GM18507 (cell line): ENCODE data around the gene CSF1.

Source experiments
- DNase-seq: peaks from one replicate; pipeline ENCODE4 v3.0.0; 2011; ENCODE audit warnings: low read depth; ENCODE audit not compliant: insufficient read length; ENCODE audit errors: extremely low spot score
- FAIRE-seq: peaks from 2 replicates; lab custom pipeline; 2011; peaks lifted over from hg19 to GRCh38; lab: Jason Lieb, UNC

The CSF1 gene

DNA sequence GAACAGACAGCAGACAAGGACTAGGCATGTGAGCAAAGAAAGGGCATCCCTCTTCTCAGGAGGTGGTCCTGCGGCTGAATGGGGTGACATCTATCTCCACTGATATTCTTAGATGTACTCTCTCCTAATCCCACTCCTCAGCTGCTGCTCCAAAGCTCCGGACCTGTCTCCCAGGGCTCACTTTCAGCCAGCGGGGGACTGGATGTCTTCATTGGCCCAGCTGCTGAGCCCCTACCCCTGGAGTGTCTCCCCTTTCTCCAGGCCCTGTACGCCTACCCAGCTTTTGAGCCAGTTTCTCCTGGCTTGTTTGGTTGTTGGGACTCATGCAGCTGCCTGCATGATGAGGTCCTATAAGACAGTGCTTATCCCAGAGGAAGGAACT lies 28.8 kb upstream of the CSF1 start:
- no peak for DNase-seq
- FAIRE-seq, result no peak

DNA sequence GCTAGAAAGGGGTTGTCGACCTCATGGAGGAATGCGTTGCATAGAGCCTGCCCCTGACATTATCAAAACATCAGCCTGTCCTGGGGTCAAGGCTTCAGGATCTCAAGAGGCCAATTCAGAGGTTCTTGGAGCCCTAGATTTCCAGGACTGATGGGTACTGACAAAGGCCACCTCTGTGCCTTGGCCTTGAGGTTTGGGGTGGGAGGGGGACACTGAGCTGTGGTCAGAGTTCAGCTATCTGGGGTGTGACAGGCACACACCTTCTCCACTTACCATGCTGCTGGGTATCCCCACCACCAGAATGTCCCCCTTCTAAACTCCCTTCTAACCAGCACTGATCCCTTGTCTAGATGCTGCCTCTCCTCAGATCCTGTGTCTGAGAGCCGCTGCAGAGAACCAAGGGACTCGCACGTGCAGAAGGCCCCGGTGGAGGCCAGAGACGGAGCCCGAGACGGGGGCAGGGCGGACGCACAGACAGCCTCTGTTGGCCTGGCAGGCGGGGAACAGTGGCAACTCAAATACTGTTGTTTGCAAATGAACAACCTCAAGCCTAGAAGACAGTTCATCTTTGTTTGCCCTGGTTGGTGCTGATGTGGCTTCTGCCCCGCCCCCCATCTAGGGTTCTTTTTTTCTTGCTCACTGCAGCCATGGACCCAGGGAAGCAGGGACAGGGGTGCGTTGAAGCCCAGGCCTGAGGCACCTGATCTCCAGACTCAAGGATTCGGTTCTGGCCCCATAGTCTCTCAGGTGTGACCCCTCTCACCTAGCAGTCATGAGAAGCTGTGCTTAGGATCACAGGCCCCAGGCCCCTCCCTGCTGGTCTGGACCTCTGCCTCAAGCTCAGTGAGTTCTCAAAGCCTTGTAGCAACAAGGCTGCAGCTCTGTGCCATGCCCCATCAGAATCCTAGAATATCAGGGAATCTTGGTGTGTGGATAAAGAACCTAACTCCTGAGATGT lies 28.1 kb upstream of the CSF1 start:
- FAIRE-seq, result no peak
- DNase-seq, result no peak

DNA sequence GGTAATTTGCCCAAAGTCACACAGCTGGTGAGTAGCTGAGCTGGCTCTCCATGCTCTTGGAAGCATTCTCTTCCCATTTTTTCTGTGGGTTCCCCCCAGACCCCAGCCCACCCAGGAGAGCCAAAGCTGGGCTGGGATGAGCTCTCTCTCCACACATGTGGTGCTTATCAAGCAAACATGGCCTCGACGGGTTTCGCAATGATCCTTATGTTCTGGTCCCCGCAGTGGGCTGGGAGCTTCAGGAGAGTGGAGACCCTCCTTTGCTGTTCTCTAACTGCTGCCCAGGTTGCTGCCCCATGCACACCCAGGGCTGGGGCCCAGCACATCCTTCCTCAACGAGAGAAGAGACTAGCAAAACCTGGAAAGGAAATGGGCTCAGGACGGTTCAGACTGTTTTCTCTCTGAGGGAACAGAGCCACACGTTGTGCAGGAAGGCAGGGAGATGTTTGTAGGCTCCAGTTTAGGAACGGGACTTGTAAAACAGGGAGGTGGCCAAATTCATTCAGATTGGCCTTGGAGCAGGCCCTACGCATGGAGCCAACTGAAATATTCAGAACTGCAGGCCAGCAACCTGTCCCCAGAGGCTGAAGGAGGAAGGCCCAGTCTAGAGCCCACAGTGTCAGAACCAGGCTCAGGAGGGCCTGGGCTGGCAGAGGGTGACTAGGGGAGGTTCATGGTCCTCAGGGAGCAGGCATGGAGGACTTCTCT lies 27.2 kb upstream of the CSF1 start:
- DNase-seq, result no peak
- FAIRE-seq, result no peak

DNA sequence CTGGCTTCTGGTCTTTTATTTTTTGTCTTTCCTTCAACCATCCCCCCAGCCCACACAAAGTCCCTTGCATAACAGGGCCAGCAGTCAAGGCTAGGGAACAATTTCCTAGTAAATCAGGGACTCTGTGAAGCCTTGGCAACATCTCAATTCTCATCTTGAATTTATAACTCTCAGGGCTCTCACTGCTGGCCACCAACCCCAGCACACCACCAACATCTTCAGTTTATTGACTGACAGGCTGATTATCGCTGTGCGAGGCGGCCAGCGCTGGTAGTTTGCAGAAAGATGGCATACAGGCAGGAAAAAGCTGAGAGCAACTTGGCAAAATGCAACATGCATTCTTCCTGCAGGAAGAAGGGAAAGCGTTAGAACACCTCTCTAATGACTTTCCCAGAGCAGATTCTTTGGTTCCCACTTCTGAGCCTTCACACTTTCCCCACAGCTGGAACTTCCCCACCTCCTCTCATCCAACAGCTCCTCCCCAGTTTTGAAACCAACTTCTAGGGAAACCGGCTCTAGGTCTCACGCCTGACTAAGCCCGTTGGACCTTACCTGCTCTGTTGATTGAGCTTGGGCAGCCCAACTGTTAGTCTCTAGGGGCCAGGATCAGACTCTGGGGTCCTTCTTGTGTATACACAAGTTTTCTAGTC lies 26.3 kb upstream of the CSF1 start:
- FAIRE-seq (no peak), DNase-seq (no peak)

DNA sequence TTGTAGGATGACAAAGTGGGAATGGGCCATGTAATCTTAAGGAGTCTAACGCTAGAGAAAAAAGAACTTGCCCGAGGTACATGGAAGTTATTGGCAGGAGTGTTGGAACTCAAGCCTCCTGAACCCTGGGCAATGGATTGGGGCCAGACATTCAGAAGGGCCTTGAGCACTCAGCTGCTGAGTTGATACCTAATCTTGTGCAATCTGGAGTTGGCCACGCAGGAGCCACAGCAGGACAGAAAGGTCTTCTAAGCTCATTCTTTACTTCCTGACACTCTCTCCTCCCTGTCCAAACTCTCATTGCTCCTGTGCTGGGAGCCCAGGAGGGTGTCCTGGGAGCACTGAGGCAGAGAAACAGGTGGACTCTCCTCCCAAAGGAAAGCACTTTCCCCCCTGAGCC lies 25.1 kb upstream of the CSF1 start:
- no peak for DNase-seq
- FAIRE-seq, result no peak

DNA sequence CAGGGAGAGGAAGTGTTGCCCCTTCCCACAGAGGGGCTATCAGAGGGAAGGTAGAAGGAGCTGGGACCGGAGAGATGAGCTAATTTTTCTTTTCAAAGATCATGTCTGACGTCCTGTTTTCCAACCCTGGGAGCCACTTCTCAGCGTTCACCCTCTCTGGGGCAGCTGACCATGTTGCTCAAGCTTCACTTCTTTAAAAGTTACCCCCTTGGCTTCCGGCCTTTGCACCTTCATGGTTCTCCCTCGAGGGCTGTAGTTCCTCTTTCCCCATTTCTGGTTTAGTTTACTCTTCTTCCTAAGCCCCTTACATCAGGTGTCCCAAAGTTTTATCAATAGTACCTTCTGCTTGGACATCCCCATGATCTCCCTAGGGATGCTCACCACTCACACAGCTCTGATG lies 23.8 kb upstream of the CSF1 start:
- DNase-seq (no peak), FAIRE-seq (no peak)

- FAIRE-seq (no peak), DNase-seq (no peak)
Observed at GRCh38 chr1:109887271-109887670, 23.4 kb upstream of the CSF1 start.

DNA sequence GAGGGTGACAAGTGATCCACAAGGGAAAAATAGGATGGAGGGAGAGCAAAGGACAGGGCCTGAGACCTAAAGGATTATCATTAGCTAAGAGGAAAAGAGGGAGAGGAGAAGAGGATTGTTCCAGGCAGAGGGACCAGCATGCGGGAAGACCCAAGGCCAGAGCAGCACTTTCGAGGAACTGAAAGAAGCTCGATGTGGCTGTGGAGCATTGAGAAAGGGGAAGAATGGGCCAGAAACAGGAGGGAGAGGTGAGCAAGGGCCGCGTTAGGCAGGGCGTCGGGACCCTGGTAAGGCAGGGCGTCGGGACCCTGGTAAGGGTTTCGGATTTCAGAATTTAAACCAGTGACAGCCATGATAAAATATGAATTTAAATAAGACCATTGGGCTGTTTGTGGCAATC lies 22.8 kb upstream of the CSF1 start:
- no peak for FAIRE-seq

GRCh38 chr1:109889094-109889493 lies 21.6 kb upstream of the CSF1 start:
- FAIRE-seq, result no peak
- DNase-seq, result no peak

More for the DNA sequence above, 22.8 kb upstream of the CSF1 start:
- DNase-seq, result no peak

DNA sequence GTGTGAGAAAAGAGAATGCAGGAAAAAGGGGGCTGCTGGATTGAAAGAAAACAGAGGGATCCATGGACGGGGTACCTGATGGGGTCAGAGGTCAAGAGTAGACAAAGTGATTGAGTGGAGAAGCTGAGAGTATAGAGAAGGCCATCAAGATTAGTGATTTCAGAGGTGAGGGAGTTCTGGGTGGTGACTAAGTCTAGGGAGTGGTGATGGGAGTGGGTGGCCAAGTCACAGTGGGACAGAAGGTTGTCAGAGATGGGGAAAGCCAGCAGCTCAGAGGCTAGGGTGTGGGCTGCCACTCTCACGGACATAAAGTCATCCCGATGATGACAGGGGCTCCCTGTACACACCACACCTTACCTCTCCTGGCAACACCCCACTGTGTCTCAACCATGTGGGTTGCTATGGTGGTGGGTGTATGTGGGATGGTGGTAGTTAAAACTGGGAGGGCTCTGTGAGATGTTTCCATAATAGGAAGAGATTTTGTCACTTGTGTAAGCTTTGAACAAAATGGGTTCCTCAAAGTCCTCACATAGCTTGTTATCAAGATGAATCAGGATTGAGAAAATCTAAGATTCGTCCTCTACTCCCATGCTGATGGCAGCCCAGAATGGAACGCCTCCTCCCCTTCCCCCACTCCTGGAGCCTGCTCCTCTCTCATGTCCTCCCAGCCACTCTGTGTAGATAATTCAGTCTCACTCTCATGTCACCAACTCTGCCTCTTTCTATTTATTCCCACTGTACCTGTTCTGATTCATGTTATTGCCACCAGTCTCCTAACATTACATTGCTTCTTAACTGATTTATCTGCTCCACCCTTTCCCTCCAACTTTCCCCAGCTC lies 20.3 kb upstream of the CSF1 start:
- DNase-seq (no peak), FAIRE-seq (no peak)

DNA sequence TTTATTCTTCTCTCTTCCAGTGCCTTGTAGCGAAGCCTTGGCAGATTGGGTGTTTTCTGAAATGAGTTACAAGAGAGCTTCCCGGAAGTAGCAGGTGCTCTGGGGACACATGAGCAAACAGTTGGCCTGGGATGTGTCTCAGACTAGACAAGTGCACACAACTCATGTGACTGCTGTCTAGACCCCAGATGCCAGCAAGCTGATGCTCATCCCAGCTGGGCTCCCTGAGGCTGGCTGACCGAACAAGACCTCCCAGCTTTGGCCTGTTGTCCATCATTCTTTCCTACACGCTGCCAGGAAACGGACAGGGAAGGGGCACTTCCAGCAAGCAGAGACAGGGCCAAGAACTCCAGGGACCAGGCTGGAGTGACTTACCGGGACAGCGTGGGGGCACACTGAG lies 18.7 kb upstream of the CSF1 start:
- FAIRE-seq (no peak), DNase-seq (no peak)

DNA sequence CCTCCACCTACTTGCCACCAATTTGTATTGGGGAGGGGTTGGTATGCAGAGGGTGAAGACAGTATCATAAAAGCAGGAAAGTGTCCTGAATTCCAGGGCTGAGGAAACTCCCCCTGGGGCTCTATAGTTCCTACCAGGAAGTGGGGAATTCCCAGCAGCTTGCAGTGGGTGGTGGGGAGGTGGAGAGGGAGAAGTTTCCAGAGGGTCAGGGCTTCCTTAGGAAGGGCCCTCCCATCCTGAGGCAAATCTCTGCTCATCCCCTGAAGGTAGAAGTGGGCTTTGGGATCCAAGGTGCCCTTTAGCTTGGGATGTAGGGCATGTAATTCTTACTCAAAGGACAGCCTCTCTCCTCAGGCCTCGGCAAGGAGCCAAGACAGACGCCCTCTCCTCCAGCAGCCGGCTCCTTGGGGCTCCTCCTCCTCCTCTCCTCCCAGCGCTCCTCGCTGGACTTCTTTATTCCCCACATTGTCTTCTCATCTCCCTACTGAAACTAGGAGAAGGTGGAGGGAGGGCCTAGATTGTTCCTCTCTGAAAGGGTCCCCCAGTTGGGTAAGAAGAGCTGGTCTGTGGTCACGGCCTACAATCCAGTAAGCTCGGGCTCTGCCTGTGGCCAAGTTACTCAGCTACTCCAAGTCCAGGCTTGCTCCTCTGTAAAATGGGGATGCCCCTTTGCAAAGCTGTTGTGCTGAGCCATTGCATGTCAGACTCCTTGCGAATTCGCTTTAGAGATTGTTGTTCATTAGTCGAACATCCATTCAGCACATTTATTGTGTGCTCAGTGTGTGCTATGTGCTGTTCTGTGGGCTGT lies 17.9 kb upstream of the CSF1 start:
- FAIRE-seq, result no peak
- no peak for DNase-seq

DNA sequence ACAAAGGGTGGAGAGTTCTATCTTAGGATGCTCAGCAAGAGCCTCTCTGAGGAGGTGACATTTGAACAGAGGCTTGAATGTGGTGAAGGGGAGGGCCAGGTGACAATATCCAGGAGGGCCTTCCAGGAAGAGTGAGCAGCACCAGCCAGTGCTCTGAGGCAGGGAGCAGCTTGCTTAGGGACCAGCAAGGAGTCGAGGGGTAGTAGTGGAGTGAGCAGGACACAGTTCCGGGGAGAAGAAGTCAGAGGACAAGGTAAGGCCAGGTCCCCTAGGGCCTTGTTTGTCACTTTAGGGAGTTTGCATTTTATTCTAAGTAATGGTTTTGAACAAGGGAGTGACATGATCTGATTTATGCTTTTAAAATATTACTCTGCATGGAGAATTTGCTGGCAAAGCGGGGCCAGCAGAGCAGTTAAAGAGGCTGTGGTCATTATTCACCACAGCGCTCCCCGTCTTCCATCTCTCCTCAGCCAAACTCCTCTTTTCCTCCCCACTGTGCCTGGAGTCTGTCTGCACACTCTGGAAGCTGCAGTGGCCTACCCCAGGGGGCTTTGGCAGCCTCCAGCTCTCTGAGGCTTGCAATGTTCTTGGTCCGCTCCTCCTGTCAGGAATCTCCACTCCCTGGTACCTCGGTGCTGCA lies 17.0 kb upstream of the CSF1 start:
- DNase-seq (no peak), FAIRE-seq (no peak)

DNA sequence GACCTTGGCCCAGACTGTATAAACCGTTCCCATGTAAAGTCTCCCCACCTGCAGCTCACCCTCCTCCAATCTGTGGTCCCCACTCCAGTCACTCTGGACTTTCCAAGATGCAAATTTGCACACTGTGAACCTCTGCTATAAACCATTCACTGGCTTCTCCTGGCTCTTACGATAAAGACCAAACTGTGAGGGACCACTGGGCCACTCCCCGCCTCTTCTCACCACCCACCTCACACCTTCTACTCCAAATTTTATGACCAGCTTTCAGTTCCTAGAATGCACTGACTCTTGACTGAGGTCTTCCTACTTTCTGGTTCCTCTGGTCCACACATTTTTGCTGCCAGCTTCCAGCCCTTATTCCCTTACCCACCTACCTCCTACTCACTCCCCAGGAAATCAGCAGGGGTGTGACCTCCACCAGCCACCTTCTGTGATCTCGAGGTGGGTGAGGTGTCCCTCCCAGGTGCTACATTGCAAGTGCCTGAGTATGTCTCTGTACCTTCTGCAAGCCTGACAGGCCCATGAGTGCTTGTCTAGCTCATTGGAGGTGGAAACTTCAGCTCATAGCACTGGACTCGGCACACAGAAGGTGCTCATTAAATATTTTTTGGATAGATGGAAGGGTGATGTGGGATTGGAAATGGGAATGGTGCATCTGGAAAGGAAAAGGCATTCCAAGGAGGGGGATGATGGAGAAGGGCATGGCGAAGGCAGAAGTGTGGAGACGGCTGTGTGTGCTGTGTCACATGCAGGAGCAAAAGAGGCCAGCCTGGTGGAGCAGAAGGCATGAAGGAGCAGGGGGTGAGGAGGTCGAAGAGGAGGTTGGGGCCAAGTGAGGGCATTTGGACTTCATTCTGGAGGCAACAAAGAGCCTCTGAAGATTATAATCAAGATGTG lies 15.6 kb upstream of the CSF1 start:
- FAIRE-seq (no peak), DNase-seq (no peak)

DNA sequence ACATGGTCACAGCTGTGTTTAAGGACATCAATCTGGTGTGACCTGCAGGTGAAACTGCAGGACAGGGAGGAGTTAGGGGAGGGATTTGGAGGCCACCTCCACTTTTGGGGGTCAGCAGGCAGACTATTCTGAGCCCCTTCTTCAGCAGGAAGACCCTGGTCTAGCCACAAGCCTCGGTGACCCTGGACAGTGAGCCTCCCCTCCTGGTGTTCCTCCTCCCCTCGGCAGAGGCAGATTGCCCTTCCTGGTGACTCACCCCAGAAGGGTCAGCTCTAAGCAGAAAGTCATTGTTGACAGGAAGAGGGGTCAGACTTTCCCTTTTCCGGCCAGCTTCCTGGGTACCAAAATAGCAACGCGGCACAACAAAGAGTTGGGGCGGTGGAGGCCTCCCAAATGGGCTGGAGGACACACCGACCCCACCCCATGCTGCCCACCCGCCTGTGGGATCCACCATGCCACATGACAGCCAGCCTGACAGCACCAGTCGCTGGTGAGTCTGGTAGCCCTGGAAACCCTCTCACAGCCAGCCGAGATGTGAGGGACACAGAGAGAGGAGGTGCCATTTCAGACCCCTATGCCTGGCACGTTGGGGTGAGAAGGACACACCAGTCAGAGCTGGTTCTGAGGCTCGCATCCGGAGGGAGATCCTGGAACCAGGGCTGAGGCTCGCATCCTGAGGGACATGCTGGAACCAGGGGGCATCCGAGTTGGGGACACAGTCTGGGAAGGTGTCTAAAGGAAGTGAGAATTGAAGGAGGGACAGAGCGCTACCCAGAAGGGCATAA lies 14.7 kb upstream of the CSF1 start:
- no peak for FAIRE-seq
- no peak for DNase-seq

DNA sequence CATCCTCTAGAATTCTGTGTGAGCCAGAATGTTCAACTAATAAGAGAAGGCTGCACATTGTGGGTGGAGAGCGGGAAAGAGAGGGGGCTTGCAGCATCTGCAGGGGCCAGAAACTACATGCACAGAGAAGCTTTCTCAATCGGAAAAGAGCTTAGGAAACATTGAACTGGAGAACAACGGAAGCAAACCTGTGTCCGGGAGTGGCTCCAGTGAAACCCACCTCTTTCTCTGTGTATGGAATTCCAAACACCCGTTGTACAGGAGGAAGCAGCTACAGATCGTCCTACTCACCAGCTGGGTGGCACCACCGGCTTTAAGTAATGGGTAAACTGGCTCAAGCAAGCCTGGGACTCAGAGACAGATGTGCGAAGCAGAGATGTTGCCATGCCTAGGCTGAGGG lies 14.0 kb upstream of the CSF1 start:
- FAIRE-seq (no peak), DNase-seq (no peak)
